ENCODE measurements around the gene CERKL.
"Not testable (repeated sequence)": the region's sequence is repeated elsewhere in the genome, so short reads cannot be mapped to it uniquely, and the experiment has no call there.

Gene CERKL

GRCh38 chr2:181656450-181657291, at the start of gene CERKL:
Gene CERKL, minus strand, starts transcription at chr2:181657105. Its CDS starts 99 bp downstream, at chr2:181657006.
- no peak for DNase-seq (ENCODE audit: low read depth)

- DNase-seq (ENCODE audit: low read depth), result not testable (repeated sequence)
These were observed 45.6 kb upstream of the CERKL start for GRCh38 chr2:181702519-181702918.

- DNase-seq (ENCODE audit: low read depth), result no peak
These were observed 41.3 kb upstream of the CERKL start for GRCh38 chr2:181698223-181698622.

- DNase-seq (ENCODE audit: low read depth), result no peak
These were observed 40.7 kb upstream of the CERKL start for GRCh38 chr2:181697571-181697970.

- DNase-seq (ENCODE audit: low read depth), result no peak
These were observed 40.2 kb upstream of the CERKL start for GRCh38 chr2:181697126-181697525.

- DNase-seq (ENCODE audit: low read depth), result no peak
These were observed 37.4 kb upstream of the CERKL start for GRCh38 chr2:181694271-181694670.

GRCh38 chr2:181690860-181691259, 34.0 kb upstream of the CERKL start:
- no peak for DNase-seq (ENCODE audit: low read depth)

GRCh38 chr2:181686576-181687185, 29.8 kb upstream of the CERKL start:
- DNase-seq (ENCODE audit: low read depth), result no peak

GRCh38 chr2:181685150-181685688, 28.3 kb upstream of the CERKL start:
- no peak for DNase-seq (ENCODE audit: low read depth)

GRCh38 chr2:181684454-181685149, 27.7 kb upstream of the CERKL start:
- no peak for DNase-seq (ENCODE audit: low read depth)

- DNase-seq (ENCODE audit: low read depth), result peak; percentile 4
These were observed 26.9 kb upstream of the CERKL start for GRCh38 chr2:181683518-181684453.

- no peak for DNase-seq (ENCODE audit: low read depth)
These were observed 26.1 kb upstream of the CERKL start for GRCh38 chr2:181682795-181683517.

- DNase-seq (ENCODE audit: low read depth), result no peak
These were observed 25.3 kb upstream of the CERKL start for GRCh38 chr2:181682026-181682789.

- no peak for DNase-seq (ENCODE audit: low read depth)
These were observed 24.3 kb upstream of the CERKL start for GRCh38 chr2:181680937-181681811.

GRCh38 chr2:181680055-181680936, 23.4 kb upstream of the CERKL start, which contains the start of gene NEUROD1:
Gene NEUROD1, minus strand, starts transcription at chr2:181680517. Its CDS starts 1,657 bp downstream, at chr2:181678860.
- no peak for DNase-seq (ENCODE audit: low read depth)

- no peak for DNase-seq (ENCODE audit: low read depth)
These were observed 22.7 kb upstream of the CERKL start for GRCh38 chr2:181679544-181679979.

- no peak for DNase-seq (ENCODE audit: low read depth)
These were observed 22.1 kb upstream of the CERKL start for GRCh38 chr2:181678861-181679543.

All from HS-27A (cell line).